PC-9 (cell line): ENCODE results near the gene DPM2.

ENCODE experiments used
- CTCF ChIP-seq: fragments of 200-600 bp; sonication (generic); conservative IDR thresholded peaks from 2 replicates; pipeline ENCODE4 v1.6.1; 2017; ENCODE audit warnings: mixed run types, antibody characterized with exemption, mild to moderate bottlenecking, moderate library complexity
- EZH2 ChIP-seq: fragments of 200-600 bp; sonication (generic); IDR thresholded peaks from 2 replicates; pipeline ENCODE4 v1.8.0; 2017; ENCODE audit warnings: antibody characterized with exemption, low read depth

- no peak for TF ChIP-seq EZH2
- no peak for TF ChIP-seq CTCF
These were observed 41.3 kb upstream of the DPM2 start for GRCh38 chr9:127979015-127979332.
